ENCODE measurements around the gene FKBP2.

Gene FKBP2

GRCh38 chr11:64286801-64287159, 45.9 kb downstream of the FKBP2 start:
- DNase-seq: no peak

GRCh38 chr11:64287676-64288352, 46.9 kb downstream of the FKBP2 start:
- DNase-seq: no peak

GRCh38 chr11:64288353-64288750, 47.5 kb downstream of the FKBP2 start:
- no peak for DNase-seq

GRCh38 chr11:64289002-64289564, 48.2 kb downstream of the FKBP2 start:
- DNase-seq: no peak

- DNase-seq: no peak
Observed at GRCh38 chr11:64290352-64291261, 49.7 kb downstream of the FKBP2 start.

- no peak for DNase-seq
Observed at GRCh38 chr11:64291262-64291751, 50.4 kb downstream of the FKBP2 start, which contains the start of gene KCNK4. Gene KCNK4 (plus strand): TSS chr11:64291302. CDS start chr11:64293019, 1,717 bp downstream.

GRCh38 chr11:64291752-64292459, 51.0 kb downstream of the FKBP2 start:
- no peak for DNase-seq

GRCh38 chr11:64292460-64293254, 51.8 kb downstream of the FKBP2 start:
- no peak for DNase-seq

Data from islet precursor cell (in vitro differentiated cells).